ENCODE measurements around the gene CHRNB1. TPM values are rescaled to one million over a fixed set of nuclear protein-coding genes. Genes with fewer than 3 reads are reported as not detected.

The CHRNB1 gene
- total and polyA plus RNA-seq, 2 of the 8 experiments (the other 6 are each of a cell fraction or from before 2014, with no cell fraction given), result 14.1 to 28.2 TPM

DNA sequence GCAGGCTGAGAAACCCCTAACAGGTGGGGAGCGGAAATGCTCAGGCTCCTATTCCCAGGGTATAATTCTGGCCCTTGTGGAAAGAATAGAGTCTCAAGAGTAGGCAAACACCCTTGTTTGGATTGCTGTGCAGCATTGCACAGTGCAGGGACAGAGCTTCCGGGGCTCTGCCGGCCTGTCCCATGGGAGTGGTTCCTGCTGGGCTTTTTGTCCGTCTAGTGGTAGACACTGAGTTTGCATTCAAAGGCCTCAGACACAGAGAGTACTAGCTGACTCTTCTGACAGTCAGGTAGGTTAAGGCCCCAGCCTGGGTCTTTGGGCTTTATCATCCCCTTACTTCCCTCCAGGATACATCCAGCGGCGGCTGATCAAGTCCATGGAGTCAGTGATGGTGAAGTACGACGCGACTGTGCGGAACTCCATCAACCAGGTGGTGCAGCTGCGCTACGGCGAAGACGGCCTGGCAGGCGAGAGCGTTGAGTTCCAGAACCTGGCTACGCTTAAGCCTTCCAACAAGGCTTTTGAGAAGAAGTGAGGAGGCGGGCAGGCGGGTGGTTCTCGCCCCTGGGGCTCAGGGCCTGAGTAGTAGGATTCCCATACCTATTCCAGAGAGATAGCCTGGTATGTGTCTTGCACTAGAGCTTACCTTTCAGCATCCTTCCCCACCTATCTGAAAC lies 57.4 kb downstream of the CHRNB1 start:
- no peak overlapping the region for H3K4ac ChIP-seq (replicated peaks; ENCODE audit: insufficient read length, low read depth, low read length)
- H2BK15ac ChIP-seq (ENCODE audit: low read length), result no peak overlapping the region
- no peaks in the 10 kb centered on the region for H3K27me3 ChIP-seq (replicated peaks in 1 of 4; ENCODE audit: control insufficient read depth in 3 of 4, extremely low read depth in 1 of 4, insufficient read depth in 3 of 4, low read length in 3 of 4)
- TF ChIP-seq RBBP5 (IDR thresholded peaks at IDR 0.05; ENCODE audit: borderline replicate concordance, low read depth, low read length) (no peak), KDM4A (IDR thresholded peaks at IDR 0.05; ENCODE audit: low read depth, low read length, severe bottlenecking) (no peak)
- H2BK20ac ChIP-seq (ENCODE audit: low read length), result no peak overlapping the region
- H3K79me1 ChIP-seq (ENCODE audit: low read depth, low read length), result peaks cover 4% of the 10 kb centered on the region; the same call in 1 of the 2 replicates
- peaks cover 8 to 11% of the 10 kb centered on the region in 2 experiments for H4K20me1 ChIP-seq (replicated peaks in 1 of 2; ENCODE audit: control insufficient read depth in 1 of 2, insufficient read depth in 2 of 2, low read length in 2 of 2)
- no peaks in the 10 kb centered on the region for H3K79me2 ChIP-seq (ENCODE audit: control insufficient read depth in 1 of 2, insufficient read depth in 2 of 2, low read length in 2 of 2)
- H3K4me3 ChIP-seq (ENCODE audit: extremely low read depth in 1 of 4, insufficient read depth in 2 of 4, low read depth in 3 of 4, low read length in 4 of 4), result no peak overlapping the region
- H3K4me1 ChIP-seq (replicated peaks in 1 of 4; ENCODE audit: control insufficient read depth in 3 of 4, insufficient read depth in 4 of 4, low read length in 3 of 4), result no peaks in the 10 kb centered on the region
- ChIA-PET CTCF (ENCODE audit: partially characterized antibody) (interaction anchor here (0.6 to 7.0 kb wide), 24 partner anchors 9 to 185 kb away, joined by 3 to 82 read pairs (median 3); partner anchors contain the start of genes SENP3, SPEM1 and TMEM95), POLR2A (ENCODE audit: partially characterized antibody) (interaction anchor here (0.8 to 4.4 kb wide), 6 partner anchors 10 to 147 kb away, joined by 3 to 18 read pairs (median 4); partner anchors contain the start of genes POLR2A and TMEM95)
- H2AK5ac ChIP-seq (ENCODE audit: low read depth, low read length), result no peak overlapping the region
- no peaks in the 10 kb centered on the region for H3K9me3 ChIP-seq (ENCODE audit: insufficient read depth in 2 of 2, low read depth in 1 of 2, low read length in 1 of 2)
- H3K18ac ChIP-seq (ENCODE audit: extremely low read depth, low read length), result no peak overlapping the region
- WGBS, 2 experiments (ENCODE audit: extremely low coverage in 1 of 2, insufficient coverage in 1 of 2, insufficient read length in 1 of 2, insufficient replicate concordance in 2 of 2, low coverage in 1 of 2, low lambda C conversion rate in 2 of 2, missing lambda C conversion rate in 1 of 2), result 97% methylated on average over 20 of the region's 20 CpGs; no CpG with 5 or more reads in 1 of the 2 experiments
- no peaks in the 10 kb centered on the region for H3K23me2 ChIP-seq (ENCODE audit: low read depth, low read length)
- H2BK120ac ChIP-seq (replicated peaks; ENCODE audit: low read depth, low read length), result no peak overlapping the region
- no peak for FAIRE-seq
- H2AFZ ChIP-seq (ENCODE audit: low read length), result no peak overlapping the region
- no peak overlapping the region for H3K14ac ChIP-seq (ENCODE audit: insufficient read length)
- peaks cover 54 to 93% (median 76%) of the 10 kb centered on the region in 4 experiments for H3K36me3 ChIP-seq (ENCODE audit: control insufficient read depth in 2 of 4, insufficient read depth in 4 of 4, low read length in 3 of 4)
- H4K91ac ChIP-seq (replicated peaks; ENCODE audit: insufficient read length, low read length), result no peak overlapping the region
- no peak overlapping the region for H2BK12ac ChIP-seq (ENCODE audit: low read depth, low read length)
- H3K27ac ChIP-seq (ENCODE audit: low read depth, low read length), result no peak overlapping the region
- no peak overlapping the region for H4K5ac ChIP-seq (ENCODE audit: insufficient read length, low read depth, low read length)
- DNase-seq (ENCODE audit: low read depth in 1 of 2, low spot score in 2 of 2), result no peak
- H3K56ac ChIP-seq (replicated peaks; ENCODE audit: insufficient read length, low read depth, low read length), result no peak overlapping the region
- H4K8ac ChIP-seq (ENCODE audit: extremely low read depth, insufficient read depth, low read length), result no peak overlapping the region
- no peak overlapping the region for H3K4me2 ChIP-seq (ENCODE audit: insufficient read depth in 1 of 2, low read depth in 2 of 2, low read length in 2 of 2)
- no peak overlapping the region for H3K23ac ChIP-seq (ENCODE audit: insufficient read length)
- H3K9ac ChIP-seq (replicated peaks in 1 of 4; ENCODE audit: extremely low read depth in 1 of 4, low read depth in 3 of 4, low read length in 3 of 4), result no peak overlapping the region
- H2BK5ac ChIP-seq (ENCODE audit: low read depth, low read length), result no peak overlapping the region
